ENCODE measurements around the gene ZBTB7C. TPM values are rescaled to one million over a fixed set of nuclear protein-coding genes. Genes with fewer than 3 reads are reported as not detected.

ZBTB7C gene
- total RNA-seq, 1 donor from 2014 or later, result 1.4 TPM

- Mint-ChIP-seq H3K36me3 (ENCODE audit: low read depth) (peaks cover 3% of the 10 kb centered on the region), H3K27me3 (ENCODE audit: low read depth) (peaks cover 56% of the 10 kb centered on the region), H3K9me3 (ENCODE audit: low read depth) (no peaks in the 10 kb centered on the region), H3K4me3 (ENCODE audit: unreplicated experiment) (no peak overlapping the region), H3K4me1 (ENCODE audit: low read depth) (no peaks in the 10 kb centered on the region), H3K27ac (ENCODE audit: unreplicated experiment) (no peak overlapping the region)
- TF ChIP-seq CTCF (IDR thresholded peaks at IDR 0.05), result no peak
- no peak for DNase-seq (ENCODE audit: low spot score)
Measured at GRCh38 chr18:48126240-48126639, 282.9 kb downstream of the ZBTB7C start.

- no peaks in the 10 kb centered on the region for H3K4me1 Mint-ChIP-seq (ENCODE audit: low read depth)
- H3K27me3 Mint-ChIP-seq (ENCODE audit: low read depth), result peaks cover 56% of the 10 kb centered on the region
- H3K9me3 Mint-ChIP-seq (ENCODE audit: low read depth), result no peaks in the 10 kb centered on the region
- H3K36me3 Mint-ChIP-seq (ENCODE audit: low read depth), result peaks cover 3% of the 10 kb centered on the region
- no peak overlapping the region for H3K27ac Mint-ChIP-seq (ENCODE audit: unreplicated experiment)
- no peak for TF ChIP-seq CTCF (IDR thresholded peaks at IDR 0.05)
- no peak overlapping the region for H3K4me3 Mint-ChIP-seq (ENCODE audit: unreplicated experiment)
- no peak for DNase-seq (ENCODE audit: low spot score)
Measured at GRCh38 chr18:48125724-48126123, 283.5 kb downstream of the ZBTB7C start.

- H3K4me3 Mint-ChIP-seq (ENCODE audit: unreplicated experiment), result no peak overlapping the region
- DNase-seq (ENCODE audit: low spot score), result no peak
- TF ChIP-seq CTCF (IDR thresholded peaks at IDR 0.05), result no peak
- H3K4me1 Mint-ChIP-seq (ENCODE audit: low read depth), result no peaks in the 10 kb centered on the region
- no peak overlapping the region for H3K27ac Mint-ChIP-seq (ENCODE audit: unreplicated experiment)
- H3K36me3 Mint-ChIP-seq (ENCODE audit: low read depth), result peaks cover 4% of the 10 kb centered on the region
- H3K27me3 Mint-ChIP-seq (ENCODE audit: low read depth), result peaks cover 54% of the 10 kb centered on the region
- H3K9me3 Mint-ChIP-seq (ENCODE audit: low read depth), result no peaks in the 10 kb centered on the region
Measured at GRCh38 chr18:48124857-48125626, 284.1 kb downstream of the ZBTB7C start.

GRCh38 chr18:48123941-48124340 lies 285.2 kb downstream of the ZBTB7C start:
- TF ChIP-seq CTCF (IDR thresholded peaks at IDR 0.05), result no peak
- peaks cover 54% of the 10 kb centered on the region for H3K27me3 Mint-ChIP-seq (ENCODE audit: low read depth)
- peaks cover 5% of the 10 kb centered on the region for H3K36me3 Mint-ChIP-seq (ENCODE audit: low read depth)
- no peaks in the 10 kb centered on the region for H3K9me3 Mint-ChIP-seq (ENCODE audit: low read depth)
- no peak overlapping the region for H3K27ac Mint-ChIP-seq (ENCODE audit: unreplicated experiment)
- no peaks in the 10 kb centered on the region for H3K4me1 Mint-ChIP-seq (ENCODE audit: low read depth)
- no peak overlapping the region for H3K4me3 Mint-ChIP-seq (ENCODE audit: unreplicated experiment)
- no peak for DNase-seq (ENCODE audit: low spot score)

GRCh38 chr18:48123324-48123723 lies 285.9 kb downstream of the ZBTB7C start:
- no peak for DNase-seq (ENCODE audit: low spot score)
- no peak for TF ChIP-seq CTCF (IDR thresholded peaks at IDR 0.05)
- Mint-ChIP-seq H3K27ac (ENCODE audit: unreplicated experiment) (no peak overlapping the region), H3K4me1 (ENCODE audit: low read depth) (no peaks in the 10 kb centered on the region), H3K27me3 (ENCODE audit: low read depth) (peaks cover 50% of the 10 kb centered on the region), H3K4me3 (ENCODE audit: unreplicated experiment) (no peak overlapping the region), H3K9me3 (ENCODE audit: low read depth) (no peaks in the 10 kb centered on the region), H3K36me3 (ENCODE audit: low read depth) (peaks cover 5% of the 10 kb centered on the region)

All from chondrocyte (in vitro differentiated cells).